HepG2 (cell line): ENCODE results near the gene ASAP2. TPM values are rescaled to one million over a fixed set of nuclear protein-coding genes. Genes with fewer than 3 reads are reported as not detected.

Experiments used
- ATAC-seq: fragments of 200-7000 bp; cut with Tn5 transposase; 3 replicates; pipeline ENCODE4 v1.9.1; 2020; ENCODE audit warnings: mild to moderate bottlenecking, moderate library complexity
- BruUV-seq: library from RNA; stranded (reverse); fragments of 400-500 nt; replicated peaks from 2 replicates; lab custom pipeline; 2021; lab: Mats Ljungman, UMichigan
- CTCF ChIA-PET: fragments of 300-600 bp; formaldehyde crosslinking; extraction: SDS; loops from one replicate; lab custom pipeline; 2021; ENCODE audit warnings: low total read pairs, inconsistent platforms, low intra/inter-chr PET ratio; lab: Yijun Ruan, JAX
- POLR2A ChIA-PET: fragments of 350-600 bp; sonication (Branson Sonifier 250); formaldehyde crosslinking; loops from one replicate; lab custom pipeline; 2020; ENCODE audit warnings: antibody characterized with exemption, inconsistent platforms; lab: Yijun Ruan, JAX
- DNase-seq: peaks from one replicate; pipeline ENCODE4 v3.0.0-alpha.2; 2015; ENCODE audit warnings: low spot score
- FAIRE-seq: peaks from 3 replicates; lab custom pipeline; 2011; peaks lifted over from hg19 to GRCh38; lab: Jason Lieb, UNC
- H2AFZ ChIP-seq: one replicate; pipeline ENCODE4 v1.6.1; 2011; ENCODE audit warnings: low read length, inconsistent platforms
- H3K27ac ChIP-seq: fragments of 300-600 bp; 3 replicates; pipeline ENCODE4 v1.8.0; 2011; ENCODE audit warnings: mixed run types, mild to moderate bottlenecking, mixed read lengths, low read length, inconsistent platforms; ENCODE audit not compliant: insufficient read depth; ENCODE audit errors: extremely low read length
- H3K27me3 ChIP-seq, 2 experiments: fragments of 200-600 bp in 1 of 2; 2 replicates in 1 of 2; 3 replicates in 1 of 2; pipeline versions ENCODE4 v1.6.0 to v1.8.0; 2011; ENCODE audit warnings: low read length in 2 of 2, mild to moderate bottlenecking in 2 of 2, moderate library complexity in 2 of 2, inconsistent platforms in 1 of 2; ENCODE audit not compliant: insufficient read depth in 2 of 2, control insufficient read depth in 1 of 2
- H3K36me3 ChIP-seq, 2 experiments: fragments of 200-600 bp in 1 of 2; replicated peaks in 1 of 2; 2 replicates in 1 of 2; 3 replicates in 1 of 2; pipeline versions ENCODE4 v1.5.1 to v1.8.0; 2011; ENCODE audit warnings: low read length in 2 of 2, inconsistent platforms in 1 of 2; ENCODE audit not compliant: insufficient read depth in 2 of 2, control insufficient read depth in 1 of 2
- H3K4me1 ChIP-seq: 2 replicates; pipeline ENCODE4 v1.5.1; 2012; ENCODE audit warnings: low read length, inconsistent platforms; ENCODE audit not compliant: insufficient read depth
- H3K4me2 ChIP-seq: 2 replicates; pipeline ENCODE4 v1.6.0; 2011; ENCODE audit warnings: low read depth, low read length, inconsistent platforms
- H3K4me3 ChIP-seq, 3 experiments: fragments of 200-600 bp in 1 of 3; sonication (generic), shearing (Covaris generic) in 1 of 3; replicated peaks in 1 of 3; 2 replicates each; pipeline ENCODE4 v1.5.1; 2011 to 2016; ENCODE audit warnings: low read length in 3 of 3, inconsistent platforms in 2 of 3, low read depth in 2 of 3, mild to moderate bottlenecking in 2 of 3, control low read depth in 1 of 3, mixed read lengths in 1 of 3; ENCODE audit not compliant: insufficient read depth in 1 of 3
- H3K79me2 ChIP-seq: one replicate; pipeline ENCODE4 v1.6.1; 2011; ENCODE audit warnings: low read length, inconsistent platforms; ENCODE audit not compliant: insufficient read depth
- H3K9ac ChIP-seq: 2 replicates; pipeline ENCODE4 v1.6.0; 2011; ENCODE audit warnings: mild to moderate bottlenecking, low read depth, low read length, inconsistent platforms; ENCODE audit not compliant: insufficient read depth
- H3K9me3 ChIP-seq: 2 replicates; pipeline ENCODE4 v1.5.1; 2012; ENCODE audit warnings: mild to moderate bottlenecking, low read length
- H4K20me1 ChIP-seq: 2 replicates; pipeline ENCODE4 v1.6.0; 2011; ENCODE audit warnings: inconsistent platforms, mild to moderate bottlenecking, low read length, moderate library complexity; ENCODE audit not compliant: insufficient read depth
- CTCF ChIP-seq: sonication (generic); formaldehyde crosslinking; IDR thresholded peaks from 2 replicates; pipeline ENCODE4 v1.5.0; 2020; ENCODE audit warnings: mild to moderate bottlenecking, missing genetic modification reagents, moderate library complexity
- SNAPC2 ChIP-seq: sonication (generic); formaldehyde crosslinking; IDR thresholded peaks from 2 replicates; pipeline ENCODE4 v1.8.1; 2022; ENCODE audit warnings: mild to moderate bottlenecking, missing genetic modification reagents
- STAG1 ChIP-seq: sonication (generic); formaldehyde crosslinking; IDR thresholded peaks from 2 replicates; pipeline ENCODE4 v1.4.0; 2020; ENCODE audit warnings: missing genetic modification reagents
- WGBS: methylation state at CpG from one replicate; pipeline ENCODE4 v1.1.6; 2017; ENCODE audit warnings: low lambda C conversion rate; 5-methylcytosine and 5-hydroxymethylcytosine counted together
- in situ Hi-C: cut with HindIII; loops from 2 replicates; pipeline ENCODE4 v1.10.0; 2017; ENCODE audit warnings: low pct_unique_long_range_greater_than_20kb; ENCODE audit not compliant: extremely low pct_ligation_motif_present
- intact Hi-C: fragments of 100-400 bp; cut with micrococcal nuclease; formaldehyde crosslinking; loops from one replicate; pipeline ENCODE4 v1.10.0; 2022; ENCODE audit not compliant: unreplicated experiment
- polyA plus RNA-seq, 8 experiments: library from polyadenylated mRNA; depleted of rRNA in 3 of 8; stranded (reverse) in 7 of 8; unstranded in 1 of 8; fragments of >200 nt; fragmentation: Illumina TruSeq in 4 of 8; extraction: Trizol in 4 of 8; gene quantifications; 2 replicates each; pipeline versions ENCODE4 v1.2.1 to v1.2.3, GENCODE V29; 2011 to 2016; ENCODE audit warnings: low read depth in 4 of 8, missing spikeins in 1 of 8, mixed read lengths in 1 of 8; ENCODE audit not compliant: insufficient read depth in 1 of 8
- total RNA-seq, 5 experiments: library from RNA; depleted of rRNA; stranded (reverse); fragments of >200 nt; fragmentation: Illumina TruSeq; extraction: Trizol; gene quantifications; 2 replicates each; pipeline ENCODE4 v1.2.3, GENCODE V29; 2016; ENCODE audit warnings: low read depth in 1 of 5
- TF ChIP-seq, protein P1 (sequence below): sonication (generic); IDR thresholded peaks from 2 replicates; pipeline ENCODE4 v1.6.1; 2016; ENCODE audit warnings: low read depth, borderline replicate concordance

Gene ASAP2
- total and polyA plus RNA-seq, 2 of the 13 experiments (the other 11 are each of a cell fraction or from before 2014, with no cell fraction given): 7.3 to 22.3 TPM

- H3K4me2 ChIP-seq: no peak overlapping the region
Measured at GRCh38 chr2:9256570-9257043, 50.0 kb downstream of the ASAP2 start.

More at GRCh38 chr2:9256570-9257043, 50.0 kb downstream of the ASAP2 start:
- DNase-seq: no peak
- H4K20me1 ChIP-seq: peaks cover 4% of the 10 kb centered on the region; the same call in 1 of the 2 replicates
- 41% methylated on average over 2 of the region's 2 CpGs for WGBS
- no peak overlapping the region for H3K4me3 ChIP-seq
- no peak overlapping the region for H3K27ac ChIP-seq
- CTCF ChIA-PET: no interaction called here
- H3K9me3 ChIP-seq: no peaks in the 10 kb centered on the region
- no peak overlapping the region for H2AFZ ChIP-seq
- intact Hi-C loops: no loop called here
- no TSS peak for BruUV-seq
- in situ Hi-C loops: no loop called here
- peaks cover 29% of the 10 kb centered on the region for H3K4me1 ChIP-seq
- no peak for FAIRE-seq
- H3K36me3 ChIP-seq: no peaks in the 10 kb centered on the region
- no peak for ATAC-seq
- H3K9ac ChIP-seq: no peak overlapping the region
- peak; percentile 28; the same call in 1 of the 2 replicates for TF ChIP-seq CTCF (CRISPR knock-in tag)
- peak; percentile 24; the same call in 1 of the 2 replicates for TF ChIP-seq STAG1
- TF ChIP-seq SNAPC2 (CRISPR knock-in tag): no peak
- TF ChIP-seq, protein P1, sequence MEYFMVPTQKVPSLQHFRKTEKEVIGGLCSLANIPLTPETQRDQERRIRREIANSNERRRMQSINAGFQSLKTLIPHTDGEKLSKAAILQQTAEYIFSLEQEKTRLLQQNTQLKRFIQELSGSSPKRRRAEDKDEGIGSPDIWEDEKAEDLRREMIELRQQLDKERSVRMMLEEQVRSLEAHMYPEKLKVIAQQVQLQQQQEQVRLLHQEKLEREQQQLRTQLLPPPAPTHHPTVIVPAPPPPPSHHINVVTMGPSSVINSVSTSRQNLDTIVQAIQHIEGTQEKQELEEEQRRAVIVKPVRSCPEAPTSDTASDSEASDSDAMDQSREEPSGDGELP: peak; percentile 23; the same call in 1 of the 2 replicates
- POLR2A ChIA-PET: no interaction called here
- no peaks in the 10 kb centered on the region for H3K27me3 ChIP-seq
- peaks cover 38% of the 10 kb centered on the region for H3K79me2 ChIP-seq
